ENCODE measurements around the gene GPX3. TPM values are rescaled to one million over a fixed set of nuclear protein-coding genes. Genes with fewer than 3 reads are reported as not detected.

Gene GPX3
- total and polyA plus RNA-seq, 2 donors (not counting 3 experiments of a cell fraction or from before 2014, with no cell fraction given), result 5.1 to 17.1 TPM

DNA sequence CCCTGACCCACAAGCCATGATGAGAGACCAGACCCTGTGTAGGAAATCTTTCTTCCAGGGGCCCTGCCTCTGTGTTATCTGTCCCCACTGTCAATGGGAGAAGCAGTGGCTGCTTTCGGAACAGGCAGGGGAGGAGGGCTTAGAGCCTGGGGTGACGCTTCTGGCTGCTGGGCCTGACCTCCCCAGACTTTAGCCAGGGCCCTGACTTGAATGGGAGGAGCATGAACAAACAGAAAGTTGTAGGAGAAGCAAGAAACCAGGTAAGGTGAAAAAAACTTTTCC, 12.2 kb upstream of the GPX3 start:
- Histone ChIP-seq H2AFZ (ENCODE audit: low read depth, low read length) (no peak overlapping the region), H3K9me1 (replicated peaks; ENCODE audit: control insufficient read depth, extremely low read depth, insufficient read depth, low read length) (no peaks in the 10 kb centered on the region), H3K79me2 (ENCODE audit: control insufficient read depth, insufficient read depth, low read length) (no peaks in the 10 kb centered on the region), H3K4me2 (ENCODE audit: insufficient read depth, low read length) (no peak overlapping the region), H3K4me1 (ENCODE audit: control insufficient read depth, extremely low read depth, insufficient read depth, low read length) (no peaks in the 10 kb centered on the region), H3K9me3 (replicated peaks; ENCODE audit: control insufficient read depth, insufficient read depth, low read length) (no peaks in the 10 kb centered on the region), H4K20me1 (replicated peaks; ENCODE audit: control insufficient read depth, extremely low read depth, insufficient read depth, low read length) (no peaks in the 10 kb centered on the region), H3K27me3 (ENCODE audit: control insufficient read depth in 2 of 2, insufficient read depth in 2 of 2, low read length in 2 of 2) (peaks cover 0 to 8% of the 10 kb centered on the region in 2 experiments), H3K27ac (ENCODE audit: insufficient read depth, low read depth, low read length) (no peak overlapping the region), H3K4me3 (replicated peaks in 1 of 3; ENCODE audit: insufficient read depth in 1 of 3, low read depth in 1 of 3, low read length in 3 of 3) (no peak overlapping the region), H3K36me3 (ENCODE audit: control insufficient read depth in 2 of 2, extremely low read depth in 1 of 2, insufficient read depth in 2 of 2, low read length in 2 of 2) (no peaks in the 10 kb centered on the region), H3K9ac (replicated peaks; ENCODE audit: extremely low read depth, insufficient read depth, low read length) (no peak overlapping the region)
- intact Hi-C loops (cut with micrococcal nuclease) (no loop called here), dilution Hi-C loops (cut with MboI; ENCODE audit: extremely low pct_ligation_motif_present, low sequenced_read_pairs) (no loop called here)
- TF ChIP-seq POLR2AphosphoS5 (IDR thresholded peaks at IDR 0.05; ENCODE audit: insufficient read depth, low read depth, low read length), result no peak
- TF ChIP-seq, protein P1, sequence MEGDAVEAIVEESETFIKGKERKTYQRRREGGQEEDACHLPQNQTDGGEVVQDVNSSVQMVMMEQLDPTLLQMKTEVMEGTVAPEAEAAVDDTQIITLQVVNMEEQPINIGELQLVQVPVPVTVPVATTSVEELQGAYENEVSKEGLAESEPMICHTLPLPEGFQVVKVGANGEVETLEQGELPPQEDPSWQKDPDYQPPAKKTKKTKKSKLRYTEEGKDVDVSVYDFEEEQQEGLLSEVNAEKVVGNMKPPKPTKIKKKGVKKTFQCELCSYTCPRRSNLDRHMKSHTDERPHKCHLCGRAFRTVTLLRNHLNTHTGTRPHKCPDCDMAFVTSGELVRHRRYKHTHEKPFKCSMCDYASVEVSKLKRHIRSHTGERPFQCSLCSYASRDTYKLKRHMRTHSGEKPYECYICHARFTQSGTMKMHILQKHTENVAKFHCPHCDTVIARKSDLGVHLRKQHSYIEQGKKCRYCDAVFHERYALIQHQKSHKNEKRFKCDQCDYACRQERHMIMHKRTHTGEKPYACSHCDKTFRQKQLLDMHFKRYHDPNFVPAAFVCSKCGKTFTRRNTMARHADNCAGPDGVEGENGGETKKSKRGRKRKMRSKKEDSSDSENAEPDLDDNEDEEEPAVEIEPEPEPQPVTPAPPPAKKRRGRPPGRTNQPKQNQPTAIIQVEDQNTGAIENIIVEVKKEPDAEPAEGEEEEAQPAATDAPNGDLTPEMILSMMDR (IDR thresholded peaks at IDR 0.05; ENCODE audit: extremely low read depth in 1 of 2, insufficient read depth in 1 of 2, low read depth in 1 of 2, low read length in 2 of 2), result no peak
- TF ChIP-seq MYC (IDR thresholded peaks at IDR 0.05; ENCODE audit: low read depth, low read length), result no peak
- TF ChIP-seq, protein P2, sequence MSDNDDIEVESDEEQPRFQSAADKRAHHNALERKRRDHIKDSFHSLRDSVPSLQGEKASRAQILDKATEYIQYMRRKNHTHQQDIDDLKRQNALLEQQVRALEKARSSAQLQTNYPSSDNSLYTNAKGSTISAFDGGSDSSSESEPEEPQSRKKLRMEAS (IDR thresholded peaks at IDR 0.05; ENCODE audit: insufficient read depth, insufficient read length), result no peak
- no peak for TF ChIP-seq JUN (IDR thresholded peaks at IDR 0.05; ENCODE audit: borderline replicate concordance, insufficient read depth, insufficient read length, low read depth)
- no peak for TF ChIP-seq GATA2 (IDR thresholded peaks at IDR 0.05; ENCODE audit: insufficient read depth, insufficient read length, low read depth, low read length)
- no peak for TF ChIP-seq EZH2 (IDR thresholded peaks at IDR 0.05; ENCODE audit: borderline replicate concordance, low read depth, low read length, severe bottlenecking)
- TF ChIP-seq FOS (IDR thresholded peaks at IDR 0.05; ENCODE audit: borderline replicate concordance, insufficient read depth, low read length), result no peak
- TF ChIP-seq POLR2A (IDR thresholded peaks at IDR 0.05; ENCODE audit: low read depth, low read length), result no peak
- FAIRE-seq (no peak), DNase-seq (ENCODE audit: low read depth, low spot score) (no peak)
- ChIA-PET CTCF (no interaction called here), POLR2A (no interaction called here)
- no TSS peak for BruUV-seq (replicated peaks)

All from endothelial cell of umbilical vein (primary cell).